GM12874 (cell line): ENCODE measurements around the gene PHAF1.

Experiments used
- TF ChIP-seq, protein P1 (sequence below): IDR thresholded peaks from 2 replicates; pipeline ENCODE4 v1.5.1; 2011; ENCODE audit warnings: low read depth, mild to moderate bottlenecking, control low read depth, low read length, moderate library complexity; ENCODE audit not compliant: insufficient read depth

PHAF1 gene

DNA sequence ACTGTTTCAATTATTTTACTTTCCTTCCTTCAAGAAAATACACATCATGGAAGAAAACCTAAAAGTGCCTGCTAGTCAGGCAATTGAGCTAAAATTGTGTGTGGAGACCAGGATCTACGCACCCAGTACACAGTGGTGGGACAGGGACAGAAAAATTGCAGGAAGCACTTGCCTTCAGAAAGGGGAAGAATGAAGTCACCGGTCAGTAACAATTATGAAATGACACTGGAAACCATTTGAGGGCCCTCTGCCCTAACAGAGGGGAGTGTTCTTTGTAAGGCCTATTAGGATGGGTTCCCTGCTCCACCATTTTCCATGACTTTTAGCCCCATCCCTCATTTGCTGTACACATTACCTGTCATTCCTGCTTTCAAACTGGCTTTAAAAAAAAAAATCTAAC, 4.5 kb upstream of the PHAF1 start:
- TF ChIP-seq, protein P1, sequence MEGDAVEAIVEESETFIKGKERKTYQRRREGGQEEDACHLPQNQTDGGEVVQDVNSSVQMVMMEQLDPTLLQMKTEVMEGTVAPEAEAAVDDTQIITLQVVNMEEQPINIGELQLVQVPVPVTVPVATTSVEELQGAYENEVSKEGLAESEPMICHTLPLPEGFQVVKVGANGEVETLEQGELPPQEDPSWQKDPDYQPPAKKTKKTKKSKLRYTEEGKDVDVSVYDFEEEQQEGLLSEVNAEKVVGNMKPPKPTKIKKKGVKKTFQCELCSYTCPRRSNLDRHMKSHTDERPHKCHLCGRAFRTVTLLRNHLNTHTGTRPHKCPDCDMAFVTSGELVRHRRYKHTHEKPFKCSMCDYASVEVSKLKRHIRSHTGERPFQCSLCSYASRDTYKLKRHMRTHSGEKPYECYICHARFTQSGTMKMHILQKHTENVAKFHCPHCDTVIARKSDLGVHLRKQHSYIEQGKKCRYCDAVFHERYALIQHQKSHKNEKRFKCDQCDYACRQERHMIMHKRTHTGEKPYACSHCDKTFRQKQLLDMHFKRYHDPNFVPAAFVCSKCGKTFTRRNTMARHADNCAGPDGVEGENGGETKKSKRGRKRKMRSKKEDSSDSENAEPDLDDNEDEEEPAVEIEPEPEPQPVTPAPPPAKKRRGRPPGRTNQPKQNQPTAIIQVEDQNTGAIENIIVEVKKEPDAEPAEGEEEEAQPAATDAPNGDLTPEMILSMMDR: no peak

- TF ChIP-seq, protein P1: no peak
Observed at GRCh38 chr16:67105881-67106280, 3.9 kb upstream of the PHAF1 start.

DNA sequence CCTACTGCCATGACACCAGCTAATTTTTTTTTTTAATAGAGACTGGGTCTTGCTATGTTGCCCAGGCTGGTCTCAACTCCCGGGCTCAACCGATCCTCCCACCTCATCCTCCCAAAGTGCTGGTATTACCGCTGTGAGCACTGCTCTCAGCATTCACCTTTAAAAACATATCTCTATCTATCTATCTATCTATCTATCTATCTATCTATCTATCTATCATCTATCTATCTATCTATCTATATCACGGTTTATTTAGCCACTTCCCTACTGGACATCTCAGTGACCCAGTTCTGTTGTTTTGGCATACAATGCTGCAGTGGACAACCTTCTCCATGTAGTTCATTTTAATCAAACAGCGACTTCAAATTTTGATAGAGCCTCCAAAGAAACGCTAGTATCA, 1.3 kb upstream of the PHAF1 start:
- TF ChIP-seq, protein P1: no peak

DNA sequence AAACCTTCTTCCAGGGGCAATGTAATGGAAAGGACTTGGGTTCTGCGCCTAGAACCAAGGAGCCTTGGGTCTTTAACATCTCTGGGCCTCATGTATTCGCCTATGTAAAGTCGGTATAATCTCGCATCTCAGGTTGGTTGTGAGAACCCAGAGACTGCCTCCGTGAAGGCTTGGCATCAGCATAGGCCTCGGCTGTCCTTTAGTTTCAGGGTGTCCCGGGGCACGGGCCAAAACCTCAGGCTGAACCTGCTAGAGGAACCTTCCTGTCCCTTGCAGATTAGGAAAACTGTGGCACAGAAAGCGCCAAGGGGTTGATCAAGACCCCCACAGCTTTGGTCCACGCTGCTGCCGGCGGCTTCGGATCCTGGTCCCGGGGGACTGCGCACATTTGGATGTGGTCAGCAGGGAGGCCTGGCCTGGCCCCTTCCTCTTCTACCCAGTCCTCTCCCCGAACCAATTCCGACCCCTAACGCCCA, 772 bp upstream of the PHAF1 start:
- TF ChIP-seq, protein P1: no peak

DNA sequence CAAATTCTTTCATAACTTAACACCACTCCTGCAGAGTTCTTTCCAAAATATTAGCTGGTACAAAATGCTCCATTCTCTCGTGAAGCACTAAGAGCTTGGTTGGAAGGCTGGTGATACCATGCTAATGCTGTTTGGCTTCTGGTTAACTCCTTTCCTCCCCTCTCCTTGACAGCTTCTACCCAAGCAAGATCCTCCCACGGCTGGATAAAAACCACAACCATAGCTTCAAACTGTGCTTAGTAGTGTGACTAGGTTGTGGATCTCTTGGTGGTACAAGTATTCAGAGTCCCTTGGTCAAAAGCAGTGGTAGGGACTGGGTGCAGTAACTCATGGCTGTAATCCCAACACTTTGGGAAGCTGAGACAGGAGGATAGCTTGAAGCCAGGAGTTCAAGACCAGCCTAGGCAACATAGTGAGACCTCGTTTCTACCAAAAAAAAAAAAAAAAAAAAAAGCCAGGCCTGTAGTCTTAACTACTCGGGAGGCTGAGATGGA, 2.3 kb downstream of the PHAF1 start:
- TF ChIP-seq, protein P1: no peak

DNA sequence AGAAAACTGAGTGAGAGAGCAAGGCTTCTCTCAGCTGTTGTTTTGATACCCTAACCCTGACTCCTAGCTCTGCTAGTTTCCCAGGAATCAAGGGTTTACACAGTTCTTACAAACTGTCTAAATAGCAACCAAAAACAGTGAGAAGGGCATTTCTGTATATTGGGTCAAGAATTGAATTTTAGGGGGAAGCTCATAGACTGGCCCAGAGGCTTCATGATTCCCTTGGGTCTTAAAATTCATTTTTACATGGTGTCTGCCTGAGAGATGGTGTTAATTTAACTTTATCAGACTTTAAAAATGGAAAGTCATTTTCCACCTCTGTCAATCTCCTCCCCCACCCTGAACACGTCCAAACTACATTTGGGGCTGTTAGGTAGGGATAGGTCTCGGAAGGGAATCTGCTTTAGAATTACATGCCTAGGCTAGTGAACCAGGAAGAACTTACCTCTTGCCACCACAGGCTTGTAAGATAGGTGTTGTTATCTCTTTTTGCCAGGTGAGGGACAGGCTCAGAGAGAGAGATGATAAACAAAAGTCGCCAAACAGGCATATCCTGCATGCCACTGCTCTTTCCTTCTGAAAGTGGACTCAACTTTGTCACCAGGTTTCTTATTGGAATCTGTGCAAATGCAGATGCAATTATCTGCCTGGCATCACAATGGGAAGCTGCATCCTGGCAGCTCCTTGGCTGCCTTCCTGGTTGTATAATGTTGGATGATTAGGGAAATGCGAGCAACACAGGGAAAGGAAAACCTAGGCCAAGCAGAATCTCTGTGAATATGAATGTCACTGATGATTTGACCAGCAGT, 3.1 kb downstream of the PHAF1 start:
- TF ChIP-seq, protein P1: no peak

DNA sequence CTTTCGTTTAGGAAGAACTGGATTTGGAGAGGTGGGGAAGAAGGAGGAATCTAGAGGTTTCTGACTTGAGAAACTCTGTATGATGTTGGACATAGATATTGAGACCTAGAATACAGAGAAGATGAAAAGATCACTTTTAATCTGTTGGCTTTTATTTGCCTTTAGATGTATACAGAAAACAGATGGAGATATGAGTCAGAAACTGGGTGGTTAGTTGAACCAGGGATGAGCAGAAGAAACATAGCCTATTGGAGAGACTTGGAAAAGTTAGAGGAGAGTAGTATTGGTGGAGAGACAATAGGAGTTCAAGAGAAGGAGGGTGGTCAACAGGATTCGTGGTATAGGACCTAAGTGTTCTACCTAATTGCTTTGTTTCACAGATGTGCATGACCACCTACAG, 5.1 kb downstream of the PHAF1 start:
- TF ChIP-seq, protein P1: no peak
